Activated gamma-delta T cell treated with Interleukin-2 at 50 U/mL for 16 hours (primary cell): ENCODE measurements around the gene NRCAM.
"Not testable (repeated sequence)": the region's sequence is repeated elsewhere in the genome, so short reads cannot be mapped to it uniquely, and the experiment has no call there.

Experiments used
- DNase-seq: peaks from one replicate; pipeline ENCODE4 v3.0.0-alpha.2; 2020

The NRCAM gene

GRCh38 chr7:108455998-108456677 lies at the start of gene NRCAM:
TSS of gene NRCAM (minus strand) at chr7:108456436. CDS start at chr7:108240064, 216,372 bp downstream.
- DNase-seq = peak; percentile 18

- DNase-seq = not testable (repeated sequence)
Measured at GRCh38 chr7:108504576-108504975, 48.3 kb upstream of the NRCAM start.

GRCh38 chr7:108503112-108504026 lies 47.1 kb upstream of the NRCAM start:
- DNase-seq = no peak

GRCh38 chr7:108499566-108499965 lies 43.3 kb upstream of the NRCAM start:
- DNase-seq = no peak

GRCh38 chr7:108498481-108498880 lies 42.2 kb upstream of the NRCAM start:
- no peak for DNase-seq

- DNase-seq = peak; percentile 50
Measured at GRCh38 chr7:108497082-108497725, 41.0 kb upstream of the NRCAM start.

- DNase-seq = no peak
Measured at GRCh38 chr7:108492742-108493141, 36.5 kb upstream of the NRCAM start.

GRCh38 chr7:108488768-108489538 lies 32.7 kb upstream of the NRCAM start:
- no peak for DNase-seq

GRCh38 chr7:108487646-108488045 lies 31.4 kb upstream of the NRCAM start:
- DNase-seq = no peak

GRCh38 chr7:108486291-108486966 lies 30.2 kb upstream of the NRCAM start:
- no peak for DNase-seq

- no peak for DNase-seq
Measured at GRCh38 chr7:108484137-108484536, 27.9 kb upstream of the NRCAM start.

GRCh38 chr7:108480311-108480710 lies 24.1 kb upstream of the NRCAM start:
- no peak for DNase-seq

- no peak for DNase-seq
Measured at GRCh38 chr7:108479751-108480150, 23.5 kb upstream of the NRCAM start.

- DNase-seq = no peak
Measured at GRCh38 chr7:108479118-108479517, 22.9 kb upstream of the NRCAM start.

GRCh38 chr7:108468246-108468645 lies 12.0 kb upstream of the NRCAM start:
- DNase-seq = no peak

- DNase-seq = no peak
Measured at GRCh38 chr7:108467391-108467790, 11.2 kb upstream of the NRCAM start.

- not testable (repeated sequence) for DNase-seq
Measured at GRCh38 chr7:108466322-108466721, 10.1 kb upstream of the NRCAM start.

- no peak for DNase-seq
Measured at GRCh38 chr7:108464743-108465142, 8.5 kb upstream of the NRCAM start.

- peak; percentile 26 for DNase-seq
Measured at GRCh38 chr7:108463613-108464012, 7.4 kb upstream of the NRCAM start.

GRCh38 chr7:108461840-108462239 lies 5.6 kb upstream of the NRCAM start:
- no peak for DNase-seq

- DNase-seq = no peak
Measured at GRCh38 chr7:108460964-108461363, 4.7 kb upstream of the NRCAM start.

- no peak for DNase-seq
Measured at GRCh38 chr7:108459922-108460551, 3.8 kb upstream of the NRCAM start.
